ENCODE results near the gene ZNF415.

Gene ZNF415

DNA sequence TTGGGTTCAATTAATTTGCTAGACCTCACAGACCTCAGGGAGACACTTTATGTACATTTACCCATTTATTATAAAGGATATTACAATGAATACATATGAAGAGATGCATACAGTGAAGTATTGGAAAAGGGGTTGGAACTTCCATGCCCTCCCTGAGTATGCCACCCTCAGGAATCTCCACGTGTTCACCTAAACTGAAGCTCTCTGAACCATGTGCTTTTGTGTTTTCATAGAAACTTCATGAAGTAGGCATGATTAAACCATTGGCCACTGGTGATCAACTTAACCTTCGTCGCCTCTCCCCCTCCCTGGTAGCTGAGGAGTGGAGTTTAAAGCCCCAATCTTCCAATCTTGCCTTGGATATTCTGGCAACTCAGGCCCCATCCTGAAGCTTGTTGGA, 49.8 kb downstream of the ZNF415 start:
- TF ChIP-seq, protein P1, sequence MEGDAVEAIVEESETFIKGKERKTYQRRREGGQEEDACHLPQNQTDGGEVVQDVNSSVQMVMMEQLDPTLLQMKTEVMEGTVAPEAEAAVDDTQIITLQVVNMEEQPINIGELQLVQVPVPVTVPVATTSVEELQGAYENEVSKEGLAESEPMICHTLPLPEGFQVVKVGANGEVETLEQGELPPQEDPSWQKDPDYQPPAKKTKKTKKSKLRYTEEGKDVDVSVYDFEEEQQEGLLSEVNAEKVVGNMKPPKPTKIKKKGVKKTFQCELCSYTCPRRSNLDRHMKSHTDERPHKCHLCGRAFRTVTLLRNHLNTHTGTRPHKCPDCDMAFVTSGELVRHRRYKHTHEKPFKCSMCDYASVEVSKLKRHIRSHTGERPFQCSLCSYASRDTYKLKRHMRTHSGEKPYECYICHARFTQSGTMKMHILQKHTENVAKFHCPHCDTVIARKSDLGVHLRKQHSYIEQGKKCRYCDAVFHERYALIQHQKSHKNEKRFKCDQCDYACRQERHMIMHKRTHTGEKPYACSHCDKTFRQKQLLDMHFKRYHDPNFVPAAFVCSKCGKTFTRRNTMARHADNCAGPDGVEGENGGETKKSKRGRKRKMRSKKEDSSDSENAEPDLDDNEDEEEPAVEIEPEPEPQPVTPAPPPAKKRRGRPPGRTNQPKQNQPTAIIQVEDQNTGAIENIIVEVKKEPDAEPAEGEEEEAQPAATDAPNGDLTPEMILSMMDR (conservative IDR thresholded peaks at IDR 0.05; ENCODE audit: low read depth), result no peak
- CTCF ChIA-PET, result no interaction called here
- no peak overlapping the region for H3K27ac ChIP-seq
- POLR2A ChIA-PET (ENCODE audit: low non-redundant PET), result no interaction called here
- DNase-seq (ENCODE audit: low spot score), result no peak

DNA sequence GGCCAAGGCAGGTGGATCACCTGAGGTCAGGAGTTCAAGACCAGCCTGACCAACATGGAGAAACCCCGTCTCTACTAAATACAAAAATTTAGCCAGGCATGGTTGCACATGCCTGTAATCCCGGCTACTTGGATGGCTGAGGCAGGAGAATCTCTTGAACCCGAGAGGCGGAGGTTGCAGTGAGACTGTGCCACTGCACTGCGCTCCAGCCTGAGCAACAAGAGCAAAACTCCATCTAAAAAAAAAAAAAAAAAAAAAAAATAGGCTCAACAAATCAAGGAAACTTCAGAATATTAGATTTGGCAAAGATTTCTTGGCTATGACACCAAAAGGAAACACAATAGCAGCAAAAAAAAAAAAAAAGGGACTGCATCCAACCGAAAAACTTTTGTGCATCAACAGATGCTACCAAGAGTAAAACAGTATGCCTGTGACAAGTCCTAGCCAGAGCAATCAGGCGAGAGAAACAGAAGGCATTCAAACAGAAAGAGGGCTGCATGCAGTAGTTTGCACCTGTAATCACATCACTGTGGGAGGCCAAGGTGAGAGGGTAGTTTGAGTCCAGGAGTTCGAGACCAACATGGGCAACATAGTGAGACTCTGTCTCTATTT, 53.3 kb downstream of the ZNF415 start:
- DNase-seq (ENCODE audit: low spot score), result no peak
- ChIA-PET POLR2A (ENCODE audit: low non-redundant PET) (no interaction called here), CTCF (no interaction called here)
- H3K27ac ChIP-seq, result no peak overlapping the region
- TF ChIP-seq, protein P1 (conservative IDR thresholded peaks at IDR 0.05; ENCODE audit: low read depth), result no peak

DNA sequence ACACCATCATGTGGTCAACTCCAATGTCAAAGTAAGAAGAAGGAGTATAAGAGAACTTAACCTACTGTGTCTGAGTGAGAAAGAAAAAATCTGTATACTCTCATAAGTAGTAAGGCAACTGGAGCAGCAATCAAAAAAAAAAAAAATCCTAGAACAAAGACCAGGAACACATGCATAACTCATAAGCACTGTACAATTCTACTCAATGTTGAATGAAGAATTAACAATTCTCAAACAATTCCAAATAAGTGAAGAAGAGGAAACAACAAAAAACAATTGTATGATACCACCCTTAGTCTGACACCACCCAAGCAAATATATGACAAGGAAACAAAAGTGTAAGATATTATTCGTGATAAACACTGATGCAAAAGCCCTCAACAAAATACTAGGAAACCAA, 54.0 kb downstream of the ZNF415 start:
- ChIA-PET POLR2A (ENCODE audit: low non-redundant PET) (no interaction called here), CTCF (no interaction called here)
- no peak overlapping the region for H3K27ac ChIP-seq
- TF ChIP-seq, protein P1 (conservative IDR thresholded peaks at IDR 0.05; ENCODE audit: low read depth), result no peak
- no peak for DNase-seq (ENCODE audit: low spot score)

DNA sequence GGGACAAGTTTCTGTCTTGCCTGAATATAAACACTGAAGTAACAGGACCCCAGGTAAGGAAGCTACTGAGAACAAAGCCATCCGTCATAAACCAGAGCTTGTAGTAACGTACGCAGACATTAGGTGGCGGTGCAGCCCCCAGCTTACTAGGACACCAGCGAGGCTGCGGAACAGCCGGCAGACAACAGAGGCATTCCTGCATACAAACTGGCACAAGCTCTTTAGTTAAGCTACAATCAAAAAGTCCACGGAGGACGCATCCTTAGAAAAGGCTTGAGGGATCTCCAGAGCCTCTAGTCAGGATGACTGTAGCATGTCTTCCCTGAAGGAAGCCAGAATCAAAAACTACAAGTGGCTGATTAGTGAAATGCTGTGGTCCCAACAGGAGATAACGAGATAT, 55.7 kb downstream of the ZNF415 start:
- TF ChIP-seq, protein P1 (conservative IDR thresholded peaks at IDR 0.05; ENCODE audit: low read depth), result no peak
- no peak for DNase-seq (ENCODE audit: low spot score)
- H3K27ac ChIP-seq, result no peak overlapping the region
- POLR2A ChIA-PET (ENCODE audit: low non-redundant PET), result no interaction called here
- CTCF ChIA-PET, result no interaction called here

DNA sequence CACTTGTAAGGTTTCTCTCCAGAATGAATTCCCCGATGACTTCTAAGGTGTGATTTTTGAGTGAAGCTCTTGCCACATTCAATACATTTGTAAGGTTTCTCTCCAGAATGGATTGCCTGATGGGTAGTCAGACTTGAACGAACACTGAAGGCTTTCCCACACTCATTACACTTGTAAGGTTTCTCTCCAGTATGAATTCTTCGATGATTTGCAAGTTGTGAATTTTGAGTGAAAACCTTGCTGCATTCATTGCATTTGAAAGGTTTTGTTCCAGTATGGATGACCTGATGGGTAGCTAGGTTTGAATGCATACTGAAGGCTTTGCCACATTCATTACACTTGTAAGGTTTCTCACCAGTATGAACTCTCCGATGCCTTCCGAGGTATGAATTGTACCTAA, 63.9 kb downstream of the ZNF415 start:
- no peak overlapping the region for H3K27ac ChIP-seq
- ChIA-PET POLR2A (ENCODE audit: low non-redundant PET) (no interaction called here), CTCF (interaction anchor here (0.6 kb wide), 1 partner anchor 542 kb away, joined by 5 read pairs; no protein-coding TSS in a partner anchor)
- no peak for DNase-seq (ENCODE audit: low spot score)
- TF ChIP-seq, protein P1 (conservative IDR thresholded peaks at IDR 0.05; ENCODE audit: low read depth), result no peak

DNA sequence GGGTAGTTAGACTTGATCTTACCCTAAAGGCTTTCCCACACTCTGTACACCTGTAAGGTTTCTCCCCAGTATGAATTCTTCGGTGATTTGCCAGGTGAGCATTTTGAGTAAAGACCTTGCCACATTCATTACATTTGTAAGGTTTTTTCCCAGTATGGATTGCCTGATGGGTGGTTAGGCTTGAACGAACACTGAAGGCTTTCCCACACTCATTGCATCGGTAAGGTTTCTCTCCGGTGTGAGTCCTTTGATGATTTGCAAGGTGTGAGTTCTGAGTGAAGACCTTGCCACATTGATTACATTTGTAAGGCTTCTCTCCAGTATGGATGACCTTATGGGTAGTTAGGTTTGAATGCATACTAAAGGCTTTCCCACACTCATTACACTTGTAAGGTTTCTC, 64.5 kb downstream of the ZNF415 start:
- TF ChIP-seq, protein P1 (conservative IDR thresholded peaks at IDR 0.05; ENCODE audit: low read depth), result no peak
- no peak for DNase-seq (ENCODE audit: low spot score)
- POLR2A ChIA-PET (ENCODE audit: low non-redundant PET), result no interaction called here
- CTCF ChIA-PET, result interaction anchor here (0.6 kb wide), 1 partner anchor 542 kb away, joined by 5 read pairs; no protein-coding TSS in a partner anchor
- H3K27ac ChIP-seq, result no peak overlapping the region
